HG03469 (cell line): Measurements from ENCODE around the gene CCDC192.

Experiments used
- ATAC-seq: cut with Tn5 transposase; IDR thresholded peaks from one replicate; pipeline ENCODE4 v1.9.1; 2021; ENCODE audit warnings: mild to moderate bottlenecking, moderate library complexity, moderate number of reproducible peaks; ENCODE audit not compliant: unreplicated experiment

The CCDC192 gene

DNA sequence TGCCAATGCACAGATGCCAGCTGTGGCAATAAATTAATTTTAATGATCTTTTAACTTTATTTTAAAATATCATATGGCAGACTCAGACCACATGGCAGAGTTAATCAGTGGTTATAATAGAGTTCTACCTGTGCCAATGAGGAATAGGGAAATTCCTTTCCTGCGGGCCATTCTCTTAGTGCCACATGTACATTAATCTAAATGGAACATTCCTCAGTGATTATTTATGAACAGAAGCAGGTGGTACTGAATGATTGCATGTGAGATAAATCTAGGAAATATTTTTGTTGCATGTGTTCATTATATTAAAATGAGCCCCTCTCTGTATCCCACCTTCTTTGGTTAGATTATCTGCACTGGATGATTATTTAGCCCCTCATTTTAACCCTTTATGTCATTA, 102.3 kb downstream of the CCDC192 start:
- no peak for ATAC-seq

GRCh38 chr5:127806776-127807175, 103.6 kb downstream of the CCDC192 start:
- ATAC-seq, result no peak

DNA sequence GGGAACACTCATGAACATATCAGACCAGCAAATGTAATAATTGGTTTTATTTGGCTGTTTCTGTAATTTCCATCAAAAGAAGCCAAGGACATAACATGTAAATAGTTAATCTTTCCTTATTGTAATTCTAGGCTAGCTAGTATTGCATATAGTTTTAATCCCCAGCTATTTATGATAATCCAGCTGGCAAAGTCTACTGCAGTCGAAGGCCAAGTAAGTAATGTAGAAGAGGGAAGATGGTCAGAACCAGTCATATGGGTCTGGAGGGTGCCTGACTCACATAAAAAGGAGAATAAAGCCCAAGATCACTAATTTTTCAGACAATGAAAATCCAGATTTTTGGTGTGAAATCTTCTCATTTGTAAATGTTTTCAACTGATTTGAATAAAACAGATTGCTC, 106.3 kb downstream of the CCDC192 start:
- ATAC-seq, result no peak

- no peak for ATAC-seq
Measured at GRCh38 chr5:127810017-127810416, 106.8 kb downstream of the CCDC192 start.

DNA sequence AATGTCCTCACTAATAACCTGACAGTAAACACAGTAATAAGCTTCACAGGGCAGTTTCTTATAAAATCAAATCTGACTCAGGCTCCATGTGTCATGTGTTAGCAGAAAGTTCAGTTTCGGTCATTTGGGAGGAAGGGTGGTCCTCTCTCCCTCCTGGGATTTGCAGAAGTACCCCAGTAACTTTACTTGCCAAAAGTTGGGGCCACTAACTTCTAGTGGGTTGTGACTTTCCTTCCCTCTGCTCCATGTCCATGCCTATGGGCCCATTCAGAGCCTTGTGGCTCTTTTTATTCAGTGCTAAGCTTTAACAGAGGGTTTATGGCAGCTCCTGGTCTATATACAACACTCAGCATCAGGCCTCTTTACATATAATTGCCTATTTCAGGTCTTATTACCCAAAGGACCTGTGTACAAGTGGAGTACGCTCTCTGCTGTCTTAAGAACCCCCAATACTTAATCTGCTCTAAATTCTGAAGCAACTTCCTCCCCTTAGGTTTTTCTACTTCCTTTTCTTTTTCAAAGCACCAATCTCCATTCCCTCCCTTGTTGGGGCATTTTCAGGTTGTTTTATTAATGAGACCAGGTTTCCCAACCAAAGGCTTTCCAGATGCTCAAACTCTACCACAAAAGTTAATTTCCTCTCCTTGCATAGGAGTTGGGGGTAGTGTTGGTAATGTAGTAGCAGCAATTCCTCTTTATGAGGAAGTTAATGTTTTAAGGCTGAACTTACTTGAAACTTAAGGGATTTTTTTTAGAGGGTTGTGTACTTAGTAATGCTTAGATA, 107.7 kb downstream of the CCDC192 start:
- ATAC-seq, result no peak

GRCh38 chr5:127812570-127812969, 109.4 kb downstream of the CCDC192 start:
- no peak for ATAC-seq

GRCh38 chr5:127813633-127814587, 110.7 kb downstream of the CCDC192 start:
- no peak for ATAC-seq

- no peak for ATAC-seq
Measured at GRCh38 chr5:127814588-127814973, 111.4 kb downstream of the CCDC192 start.

GRCh38 chr5:127820910-127821553, 117.8 kb downstream of the CCDC192 start:
- ATAC-seq, result peak; percentile 71

DNA sequence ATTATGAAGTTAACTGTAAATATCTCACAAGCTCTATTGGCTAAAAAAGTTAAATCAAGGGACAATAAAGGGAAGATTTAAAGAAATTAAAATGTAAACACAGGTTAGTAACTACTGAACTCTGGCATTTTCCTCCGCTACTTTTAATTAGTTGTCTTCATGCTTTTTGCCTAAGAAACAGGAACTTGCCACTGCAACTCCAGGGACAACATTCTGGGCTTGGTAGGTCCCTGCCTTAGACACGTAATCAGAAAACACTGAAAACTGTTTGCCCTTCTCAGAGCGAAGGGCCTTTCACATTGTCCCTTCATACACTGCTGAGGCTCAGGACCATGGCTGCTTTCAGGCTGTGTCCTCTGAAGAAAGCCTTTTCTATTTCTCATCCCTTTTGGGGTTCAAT, 118.7 kb downstream of the CCDC192 start:
- ATAC-seq, result no peak

DNA sequence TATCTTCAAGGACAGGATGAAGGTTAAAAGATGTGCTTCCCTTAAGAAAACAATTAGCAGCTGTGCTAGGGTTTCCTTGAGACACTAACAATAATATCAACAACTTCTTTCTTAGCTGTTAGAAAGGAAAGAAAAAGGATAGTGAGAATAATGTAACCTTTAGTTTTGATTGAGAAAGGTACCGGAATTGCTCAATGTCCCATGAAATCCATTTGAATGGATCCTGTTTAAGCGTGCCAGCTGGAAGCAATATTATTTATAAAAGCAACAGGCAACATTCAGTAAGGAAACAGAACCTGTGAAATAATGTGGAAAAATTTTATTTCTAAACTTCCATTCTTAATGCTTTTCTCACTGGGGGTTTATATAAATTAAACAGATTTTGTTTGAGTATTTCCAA, 120.9 kb downstream of the CCDC192 start:
- no peak for ATAC-seq

DNA sequence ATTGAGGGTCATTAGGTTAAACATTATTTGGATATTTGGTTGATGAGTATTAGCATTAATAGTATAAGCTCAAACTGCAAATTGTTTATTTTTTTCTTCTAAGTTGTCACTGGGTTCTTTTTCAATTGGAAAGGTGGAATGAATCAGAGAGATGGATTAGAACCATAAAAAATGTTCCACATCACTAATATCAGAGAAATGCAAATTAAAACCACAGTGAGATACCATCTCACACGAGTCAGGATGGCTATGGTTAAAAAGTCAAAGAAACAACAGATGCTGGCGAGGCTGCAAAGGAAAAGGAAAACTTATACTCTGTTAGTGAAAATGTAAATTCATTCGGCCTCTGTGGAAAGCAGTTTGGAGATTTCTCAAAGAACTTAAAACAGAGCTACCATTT, 122.8 kb downstream of the CCDC192 start:
- ATAC-seq, result no peak

GRCh38 chr5:127827451-127827850, 124.3 kb downstream of the CCDC192 start:
- no peak for ATAC-seq

GRCh38 chr5:127830157-127830556, 127.0 kb downstream of the CCDC192 start:
- ATAC-seq, result no peak

DNA sequence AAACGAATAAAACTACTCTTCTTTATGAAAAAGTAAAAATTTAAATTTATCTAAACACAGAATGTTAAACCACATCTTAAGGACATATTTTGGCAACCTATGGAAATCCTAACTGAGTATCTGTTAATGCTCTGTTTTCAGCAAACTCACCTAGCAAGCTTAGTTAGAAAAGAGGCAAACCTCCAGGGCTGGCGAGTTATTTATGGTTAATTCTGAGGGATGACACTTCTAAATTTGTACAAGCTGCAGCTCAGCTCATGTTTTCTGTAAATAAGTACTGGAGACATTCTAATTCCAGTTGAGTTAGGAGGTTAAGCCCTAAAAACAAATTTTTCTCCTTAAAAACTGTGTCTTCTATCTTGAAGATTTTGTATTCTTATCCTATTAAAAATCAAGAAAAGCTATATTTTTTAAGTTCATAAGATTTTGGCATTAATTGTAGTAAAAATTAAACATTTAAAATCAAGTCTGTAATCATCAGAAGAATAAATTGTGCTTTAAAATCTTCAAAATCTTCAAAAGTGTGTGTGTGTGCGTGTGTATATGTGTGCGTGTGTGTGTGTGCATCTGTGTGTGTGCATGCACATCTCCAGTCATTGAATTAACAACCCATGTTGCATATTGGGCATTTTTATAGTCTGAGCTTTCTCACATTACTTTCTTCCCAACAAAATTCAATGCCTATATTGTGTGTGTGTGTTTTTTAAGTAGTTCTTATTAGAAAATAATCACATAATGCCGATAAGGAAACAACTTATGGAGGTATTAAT, 127.8 kb downstream of the CCDC192 start:
- no peak for ATAC-seq

DNA sequence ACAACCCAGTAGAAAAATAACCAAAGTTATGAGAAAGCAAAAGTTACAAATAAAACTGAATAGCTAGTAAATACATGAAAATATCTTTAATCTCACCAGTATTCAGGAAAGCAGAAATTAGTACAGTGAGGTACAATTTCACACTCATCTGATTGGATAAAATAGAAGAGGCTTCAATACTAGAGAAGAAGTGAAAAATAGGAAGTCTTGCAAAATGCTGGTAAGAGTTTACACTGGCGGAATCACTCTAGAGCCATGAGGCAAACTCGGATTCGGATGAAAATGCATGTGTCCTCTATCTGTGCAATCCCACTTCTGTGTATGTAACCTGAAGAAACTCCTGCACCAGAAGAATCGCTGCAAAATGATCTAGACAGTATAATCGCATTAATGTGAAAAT, 128.9 kb downstream of the CCDC192 start:
- ATAC-seq, result no peak

- peak; percentile 48 for ATAC-seq
Measured at GRCh38 chr5:127834094-127834531, 130.9 kb downstream of the CCDC192 start.

DNA sequence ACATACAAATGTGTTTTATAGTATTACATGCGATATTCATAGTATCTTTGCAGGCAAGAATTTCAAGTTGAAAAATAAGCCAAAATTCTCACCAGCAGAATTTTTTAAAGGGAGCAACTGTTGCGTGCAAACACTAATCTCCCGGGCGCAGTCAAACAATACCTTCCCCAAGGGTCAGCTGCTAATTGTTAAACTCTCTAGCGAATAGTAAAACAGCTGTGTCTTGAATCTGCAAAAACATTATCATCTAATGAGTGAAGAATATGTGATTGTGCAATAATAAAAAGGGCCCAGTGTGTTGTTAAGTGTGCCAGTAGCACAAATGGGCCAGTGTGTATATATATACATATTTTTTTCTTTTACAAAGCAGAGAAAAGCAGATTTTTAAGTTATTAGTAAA, 131.4 kb downstream of the CCDC192 start:
- ATAC-seq, result no peak

DNA sequence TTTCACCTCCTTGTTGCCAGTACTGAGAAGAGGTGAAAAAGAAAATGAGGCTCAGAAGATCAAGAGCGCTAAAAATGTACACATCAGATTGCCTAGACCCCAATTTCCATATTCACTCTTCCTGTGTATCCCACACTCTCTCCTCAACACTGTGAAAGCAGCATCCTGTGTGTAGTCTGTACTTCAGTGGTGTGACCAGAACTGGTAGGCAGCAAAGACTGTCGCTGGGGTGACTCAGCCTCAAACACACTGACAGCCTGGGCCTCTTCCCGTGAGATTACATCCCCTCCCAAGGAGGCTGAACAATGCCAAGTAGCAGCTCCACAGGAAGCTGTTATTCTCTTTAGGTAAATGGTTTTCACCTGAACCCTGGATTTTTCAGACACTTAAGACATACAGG, 135.5 kb downstream of the CCDC192 start:
- no peak for ATAC-seq

DNA sequence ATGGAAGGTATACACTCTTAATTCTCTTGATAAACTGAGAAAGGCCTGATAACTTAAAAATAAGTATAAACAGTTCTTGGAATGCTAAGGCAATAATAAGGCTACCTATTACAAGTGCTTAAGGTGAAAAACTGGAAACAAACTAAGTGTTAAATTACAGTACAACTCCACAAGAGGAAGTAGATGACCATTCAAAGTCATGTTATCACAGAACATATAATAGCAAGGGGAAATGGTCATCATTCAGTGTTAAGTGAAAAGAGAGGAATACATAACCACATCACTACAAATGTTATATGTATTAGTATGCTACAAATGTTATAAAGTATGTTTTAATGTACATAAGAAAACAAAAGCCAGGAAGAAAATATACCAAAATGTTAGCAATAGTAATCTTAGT, 135.9 kb downstream of the CCDC192 start:
- no peak for ATAC-seq
